Activated CD4-positive, alpha-beta T cell treated with anti-CD3 and anti-CD28 coated beads for 24 hours (primary cell): ENCODE data around the gene KCNA1.
"Not testable (repeated sequence)": the region's sequence is repeated elsewhere in the genome, so short reads cannot be mapped to it uniquely, and the experiment has no call there.

ENCODE experiments used
- DNase-seq, 2 donors: peaks; one replicate each; pipeline ENCODE4 v3.0.0-alpha.2; 2020; ENCODE audit warnings: low read depth in 2 of 2

Gene KCNA1

DNA sequence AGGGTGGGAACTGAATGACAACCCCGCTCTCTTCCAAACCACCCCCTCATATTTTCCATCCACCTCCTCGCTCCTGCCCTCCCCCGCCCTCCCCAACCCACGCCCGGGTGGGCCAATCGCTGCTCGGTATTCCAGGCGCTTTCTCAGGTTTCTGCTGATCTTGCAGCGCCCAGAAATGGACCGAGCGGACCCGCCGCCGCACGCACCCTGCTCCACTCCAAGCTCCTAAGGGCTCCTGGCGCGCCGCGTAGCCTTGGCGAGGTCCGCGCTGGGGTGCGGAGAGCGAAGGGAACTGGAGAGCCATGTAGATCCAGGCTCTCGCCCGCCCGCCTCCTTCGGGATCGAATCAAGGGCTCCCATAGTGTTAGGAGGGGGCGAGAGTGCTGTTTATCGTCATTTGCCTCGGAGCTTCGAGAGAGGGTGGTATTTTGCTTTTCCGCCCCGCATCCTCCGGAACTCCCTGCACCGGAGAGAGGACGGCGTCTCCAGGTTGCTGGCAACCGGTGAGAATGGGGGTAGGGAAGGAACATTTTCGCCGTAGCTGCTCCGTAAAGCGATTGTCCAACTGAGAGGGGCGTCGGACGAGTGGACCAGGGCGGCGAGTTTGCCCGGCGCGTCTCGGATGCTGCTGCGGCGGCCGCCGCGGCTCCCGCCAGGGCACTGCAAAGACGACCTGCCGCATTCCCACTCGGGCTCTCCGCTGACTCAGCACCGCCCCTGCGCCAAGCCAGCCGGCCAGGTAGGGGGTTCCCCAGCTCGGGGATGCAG, at the start of gene KCNA1:
Gene KCNA1, plus strand, starts transcription at position 172 of the 768 bp plus-strand sequence. CDS start 1,474 bp downstream, outside the sequence.
- DNase-seq = peak in 1 of 2 donors; percentile 1

DNA sequence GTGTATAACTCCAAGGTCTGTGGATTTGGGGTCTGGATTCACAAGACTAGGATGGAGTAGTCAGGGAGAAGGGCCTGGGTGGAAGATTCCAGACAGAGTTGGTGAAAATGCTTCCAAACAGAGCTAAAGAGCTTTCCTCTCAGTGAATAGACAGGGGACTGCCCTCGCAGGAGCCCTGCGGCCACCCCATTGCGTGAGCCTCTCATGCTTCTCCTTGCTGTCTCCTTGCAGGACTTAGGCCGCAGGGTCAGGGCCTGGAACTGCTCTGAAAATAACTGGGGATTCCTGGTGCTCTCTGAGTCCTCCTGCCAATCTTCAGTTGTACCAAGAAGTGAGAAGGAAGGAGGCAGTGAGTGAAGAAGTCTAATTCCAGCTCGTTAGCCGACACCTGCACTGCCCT, 49.0 kb upstream of the KCNA1 start:
- no peak for DNase-seq

DNA sequence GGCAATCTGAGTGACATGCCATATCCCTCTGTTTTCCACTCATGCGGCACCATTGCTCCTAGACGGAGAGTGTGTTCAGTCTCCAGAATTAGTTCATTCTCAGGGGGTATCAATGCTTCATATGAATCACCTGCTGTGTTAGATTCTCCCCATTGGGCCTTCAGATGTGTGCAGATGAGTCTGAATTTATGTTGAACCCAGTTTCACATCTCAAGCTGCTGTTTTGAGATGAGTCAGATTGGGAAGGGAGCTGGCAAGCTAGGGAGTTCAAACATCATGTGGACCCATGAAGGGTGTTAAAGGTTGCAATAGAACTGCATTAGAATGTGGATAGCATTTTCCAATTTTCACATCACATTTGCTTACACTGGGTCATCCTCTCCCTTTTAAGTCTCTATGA, 46.9 kb upstream of the KCNA1 start:
- no peak for DNase-seq

DNA sequence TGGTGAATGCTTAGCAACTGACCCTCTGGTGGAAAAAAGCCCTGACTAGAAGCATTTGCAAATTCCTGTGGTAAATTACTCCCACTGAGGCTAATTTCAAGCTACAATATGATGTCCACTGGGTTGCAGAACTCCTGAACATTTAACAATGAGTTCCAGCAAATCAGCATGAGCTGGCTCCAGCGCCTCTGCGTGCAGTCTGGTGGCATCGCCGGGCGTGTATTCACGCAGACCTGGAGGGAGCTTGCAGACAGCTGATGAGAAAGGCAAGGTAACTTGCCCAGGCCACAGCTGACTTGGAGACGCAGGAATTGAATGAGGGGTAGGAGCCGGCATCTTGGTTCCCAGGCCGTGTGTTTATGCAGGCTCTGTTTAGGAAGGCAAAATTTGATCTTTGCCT, 45.1 kb upstream of the KCNA1 start:
- DNase-seq = no peak

DNA sequence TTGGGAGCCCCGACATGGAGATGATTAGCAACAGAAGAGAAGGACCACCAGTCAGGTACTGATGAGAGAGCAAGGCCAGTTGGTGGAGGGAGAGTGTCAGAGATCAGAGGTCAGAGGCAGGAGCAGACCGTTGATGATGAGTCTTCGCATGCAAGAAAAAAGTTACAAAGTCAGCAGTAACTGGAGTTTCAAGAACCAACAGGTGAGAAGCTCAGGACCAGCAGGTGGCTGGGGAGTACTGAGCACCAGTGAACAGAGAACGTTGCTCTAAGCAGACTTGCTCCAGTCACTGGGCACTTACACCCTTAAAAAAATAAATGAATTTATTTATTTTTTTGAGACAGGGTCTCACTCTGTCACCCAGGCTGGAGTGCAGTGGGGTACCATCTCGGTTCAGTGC, 44.5 kb upstream of the KCNA1 start:
- no peak for DNase-seq

DNA sequence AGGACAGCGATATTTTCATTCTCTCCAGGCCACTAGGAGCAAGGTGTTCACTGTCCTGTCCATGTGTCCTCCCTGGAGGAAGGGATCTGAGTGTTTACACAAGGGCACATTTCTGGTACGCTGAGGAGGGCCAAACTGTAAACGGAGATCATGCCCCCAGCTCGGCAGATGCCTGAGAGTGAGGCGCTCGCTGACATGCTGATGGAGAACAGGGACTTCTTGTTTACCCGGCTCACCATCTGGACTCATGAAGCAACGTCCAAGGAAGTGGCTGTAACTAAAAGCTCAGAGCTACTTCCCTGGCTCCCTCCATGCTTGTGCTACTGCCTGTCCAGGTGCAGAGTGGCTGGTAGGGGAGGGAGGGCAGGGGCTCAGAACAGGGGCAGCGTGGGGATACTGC, 43.4 kb upstream of the KCNA1 start:
- no peak for DNase-seq

DNA sequence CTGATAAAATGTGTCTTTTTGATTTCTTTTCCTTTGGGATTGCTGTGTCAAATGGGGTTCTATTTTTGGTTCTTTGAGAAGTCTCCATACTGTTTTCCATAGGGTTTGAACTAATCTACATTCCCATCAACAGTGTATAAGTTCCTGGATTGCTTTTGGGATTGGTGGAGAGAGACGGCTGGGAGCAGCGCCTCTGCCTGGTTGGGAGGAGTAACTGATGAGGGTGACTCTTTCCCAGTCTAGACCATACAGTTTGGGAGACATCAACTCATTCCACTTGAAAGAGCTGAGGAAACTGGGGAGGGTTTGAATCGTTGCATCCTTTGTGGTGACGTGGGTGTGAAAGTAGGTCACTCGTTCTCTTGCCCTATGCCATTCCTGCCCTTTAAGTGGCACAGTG, 42.3 kb upstream of the KCNA1 start:
- no peak for DNase-seq

DNA sequence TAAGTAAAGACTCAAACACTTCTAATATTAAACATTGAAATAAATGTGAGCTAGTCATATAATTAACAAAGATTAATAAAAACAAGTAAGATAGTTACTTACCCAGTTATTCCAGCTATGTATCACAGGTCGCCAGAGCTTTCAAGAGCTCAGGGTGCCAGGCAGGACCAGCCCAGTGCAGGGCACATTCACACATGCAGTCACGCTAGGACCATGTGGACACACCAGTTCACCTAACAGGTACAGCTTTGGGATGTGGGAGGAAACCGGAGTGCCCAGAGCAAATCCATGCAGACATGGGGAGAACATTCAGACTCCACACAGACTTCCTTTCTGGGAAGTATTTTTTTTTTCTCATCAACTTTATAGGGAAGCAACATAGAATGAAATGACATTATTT, 39.3 kb upstream of the KCNA1 start:
- DNase-seq = no peak

DNA sequence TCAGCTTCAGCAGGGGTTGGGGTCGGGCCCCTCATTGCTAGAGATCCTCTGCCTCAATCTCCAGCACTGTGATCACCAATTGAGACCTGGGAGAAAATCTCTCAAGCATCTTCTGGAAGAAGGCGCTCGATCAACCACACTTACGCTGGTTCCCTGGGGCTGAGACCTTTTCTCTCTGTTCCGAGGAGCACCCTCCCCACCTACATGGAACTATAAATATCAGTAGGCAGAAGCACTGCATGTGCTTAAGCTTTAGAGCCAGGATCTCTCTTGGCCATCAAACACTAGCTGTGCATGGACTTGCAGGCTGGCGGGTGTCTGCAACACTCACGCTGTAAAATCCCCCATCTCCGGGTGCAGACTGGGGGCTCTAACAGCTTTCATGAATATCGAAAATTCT, 38.2 kb upstream of the KCNA1 start:
- no peak for DNase-seq

DNA sequence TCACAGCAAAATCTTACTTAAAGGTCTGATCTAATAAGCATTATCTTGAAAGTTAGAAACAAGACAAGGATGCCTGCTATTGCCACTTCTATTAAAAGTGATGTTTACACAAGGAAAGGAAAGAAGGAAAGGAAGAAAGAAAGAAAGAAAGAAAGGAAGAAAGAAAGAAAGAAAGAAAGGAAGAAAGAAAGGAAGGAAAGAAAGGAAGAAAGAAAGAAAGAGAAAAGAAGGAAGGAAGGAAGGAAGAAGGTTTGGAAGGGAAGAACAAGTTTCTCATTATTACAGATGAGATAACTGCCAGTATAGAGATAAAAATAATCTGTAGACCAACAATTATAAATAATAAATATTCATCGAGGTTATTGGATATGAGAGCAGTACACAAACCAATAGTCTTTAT, 35.8 kb upstream of the KCNA1 start:
- DNase-seq = no peak

DNA sequence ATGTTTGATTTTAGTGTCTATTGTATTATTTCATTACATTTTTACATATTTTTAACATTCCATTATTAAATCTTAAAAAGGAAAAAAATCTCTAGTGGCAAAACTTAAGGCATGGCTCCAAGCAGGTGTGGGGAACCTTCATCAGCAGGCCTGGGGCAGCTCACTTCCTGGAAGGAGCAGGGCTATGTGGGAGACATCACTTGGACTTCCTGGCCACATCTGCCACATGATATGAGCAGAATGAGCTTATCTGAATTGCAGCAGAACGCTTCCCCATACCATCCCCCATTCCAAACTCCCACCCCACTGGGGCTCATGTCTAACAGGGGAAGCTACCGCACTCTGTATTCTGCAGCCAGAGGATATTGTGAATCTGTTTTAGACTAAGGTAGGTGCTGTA, 35.0 kb upstream of the KCNA1 start:
- DNase-seq = no peak

DNA sequence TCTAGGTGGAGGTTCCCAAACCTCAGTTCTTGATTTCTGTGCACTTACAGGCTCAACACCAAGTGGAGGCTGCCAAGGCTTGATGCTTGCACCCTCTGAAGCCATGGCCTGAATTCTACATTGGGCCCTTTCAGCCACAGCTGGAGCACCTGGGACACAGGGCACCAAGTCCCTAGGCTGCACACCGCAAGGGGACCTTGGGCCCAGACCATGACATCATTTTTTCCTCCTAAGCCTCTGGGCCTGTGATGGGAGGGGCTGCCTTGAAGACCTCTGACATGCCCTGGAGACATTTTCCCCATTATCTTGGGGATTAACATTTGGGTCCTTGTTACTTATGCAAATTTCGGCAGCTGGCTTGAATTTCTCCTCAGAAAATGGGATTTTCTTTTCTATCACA, 30.2 kb upstream of the KCNA1 start:
- DNase-seq = not testable (repeated sequence)

DNA sequence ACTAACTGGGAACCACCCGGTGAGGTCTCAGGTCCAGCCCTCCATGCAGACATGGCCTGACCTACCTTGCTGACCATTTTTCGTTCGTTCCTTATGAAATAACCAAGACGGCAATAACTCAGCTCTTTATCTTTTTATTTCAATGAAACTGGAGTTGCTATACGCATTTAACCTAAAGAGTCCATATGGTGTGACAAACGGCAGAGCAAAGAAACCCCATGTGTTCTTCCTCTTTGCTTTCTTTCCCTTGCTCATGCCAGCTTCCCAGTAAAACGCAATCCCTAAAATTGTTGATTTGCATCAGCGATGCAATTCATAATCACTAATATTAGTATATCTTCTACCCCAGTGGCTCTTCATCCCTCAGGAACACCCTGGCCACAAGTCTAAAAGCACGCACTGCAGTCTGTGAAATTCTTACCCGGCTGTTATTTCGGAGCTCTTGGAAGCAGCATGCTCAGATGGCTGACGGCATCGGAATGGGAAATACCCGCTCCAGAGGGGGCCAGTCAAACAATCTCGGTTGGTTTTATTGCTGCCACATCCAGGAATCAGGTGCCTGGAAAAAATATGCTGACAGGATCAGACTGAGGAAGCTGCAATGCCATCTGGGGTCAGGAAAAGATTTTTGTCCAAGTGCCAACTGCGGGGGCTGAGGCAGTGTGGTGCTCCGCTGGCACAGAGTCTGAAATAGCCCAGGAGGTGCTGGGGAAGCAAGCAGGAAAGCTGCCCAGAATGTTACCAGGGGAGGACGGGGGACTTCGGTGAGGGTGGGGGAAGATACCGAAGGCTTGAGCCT, 28.2 kb upstream of the KCNA1 start:
- DNase-seq = no peak

DNA sequence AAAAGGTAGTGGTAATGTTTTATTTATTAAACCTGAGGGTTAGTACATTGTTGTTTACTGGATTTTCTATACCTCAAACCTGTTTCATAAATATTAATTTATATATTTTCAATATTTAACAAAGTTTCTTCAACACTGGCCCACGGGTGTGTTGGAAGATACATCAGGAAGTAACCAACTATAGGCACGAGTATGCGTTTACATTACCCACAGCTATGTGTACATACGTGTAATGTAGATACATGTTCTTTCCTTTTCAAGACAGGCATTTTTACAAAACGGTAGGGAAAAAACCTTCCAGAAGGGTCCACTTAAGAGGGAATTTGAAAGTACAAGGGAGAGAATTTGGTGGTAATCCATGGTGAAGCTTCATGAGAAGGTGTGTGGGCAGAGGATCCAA, 17.8 kb upstream of the KCNA1 start:
- no peak for DNase-seq

DNA sequence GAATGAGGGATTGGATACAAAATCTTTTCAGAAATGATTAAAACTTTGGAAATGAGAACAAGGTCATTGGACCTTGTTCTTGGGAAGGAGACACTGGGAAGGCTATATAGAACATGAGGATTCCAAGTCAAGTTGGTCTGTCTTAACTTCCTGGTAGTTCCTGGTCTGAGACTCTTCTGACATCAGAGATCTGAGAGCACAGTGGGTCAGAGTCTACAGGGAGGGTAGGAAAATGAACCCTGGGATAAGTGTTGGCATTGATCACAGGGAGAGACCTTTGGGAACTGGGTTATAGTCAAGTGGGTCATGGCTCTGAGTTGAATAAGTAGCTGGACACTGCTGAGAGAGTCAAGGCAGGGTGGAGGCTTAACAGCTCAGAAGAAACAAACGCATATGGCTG, 17.3 kb upstream of the KCNA1 start:
- no peak for DNase-seq

DNA sequence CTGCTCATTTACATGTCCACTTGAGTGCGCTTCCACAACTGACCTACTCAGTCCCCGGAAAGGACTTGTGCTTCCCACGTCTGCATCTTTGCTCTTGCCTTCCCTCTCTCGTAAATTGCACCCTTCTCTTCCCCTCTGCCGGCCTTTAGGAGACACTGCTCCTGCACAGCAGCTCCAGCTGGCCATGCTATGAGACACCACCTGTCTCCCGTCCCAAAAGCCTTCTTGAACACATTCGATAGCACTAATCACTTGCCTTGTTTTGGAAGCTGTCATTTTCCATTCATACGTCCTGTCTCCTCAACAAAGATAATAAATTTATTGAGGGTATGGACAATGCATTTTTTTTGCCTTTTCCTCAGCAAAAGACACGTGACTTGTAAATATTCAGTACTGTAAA, 15.7 kb upstream of the KCNA1 start:
- DNase-seq = no peak

DNA sequence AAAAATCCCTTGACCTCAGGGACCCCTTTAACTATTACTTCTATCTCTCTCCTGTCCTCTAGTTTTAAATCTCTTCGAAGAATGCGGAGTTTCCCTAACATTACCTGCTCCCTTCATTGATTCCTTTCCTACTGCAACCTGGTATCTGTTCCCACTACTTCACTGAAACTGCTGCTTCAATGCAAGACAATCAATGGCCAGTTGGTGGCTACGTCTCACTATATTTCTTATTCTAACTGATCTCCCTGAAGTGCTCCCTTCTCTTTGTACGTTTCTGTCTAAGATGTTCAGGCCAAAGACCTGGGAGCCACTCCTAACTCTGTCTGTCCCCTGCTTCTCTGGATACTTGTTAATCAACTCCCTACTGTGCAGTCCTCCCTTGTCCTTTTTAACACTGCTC, 10.3 kb upstream of the KCNA1 start:
- DNase-seq = no peak

DNA sequence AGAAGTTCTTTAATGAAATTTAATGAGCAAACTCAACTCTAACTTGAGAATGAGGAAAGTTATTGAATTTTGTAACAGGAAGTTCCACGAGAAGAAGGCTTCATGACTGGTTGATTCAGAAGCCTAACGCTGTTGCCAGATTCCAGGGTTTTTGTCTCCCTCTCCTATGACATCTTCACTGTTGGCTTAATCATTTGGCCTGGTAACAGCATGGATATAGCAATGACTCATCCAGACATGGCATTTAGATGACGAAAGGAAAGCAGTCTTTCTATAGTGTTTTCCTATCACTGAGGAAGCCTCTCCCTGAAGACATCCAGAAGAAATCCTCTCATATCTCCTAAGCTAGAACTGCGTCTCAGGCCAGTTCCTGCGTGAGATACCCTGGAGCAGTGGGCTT, 9.4 kb upstream of the KCNA1 start:
- no peak for DNase-seq

DNA sequence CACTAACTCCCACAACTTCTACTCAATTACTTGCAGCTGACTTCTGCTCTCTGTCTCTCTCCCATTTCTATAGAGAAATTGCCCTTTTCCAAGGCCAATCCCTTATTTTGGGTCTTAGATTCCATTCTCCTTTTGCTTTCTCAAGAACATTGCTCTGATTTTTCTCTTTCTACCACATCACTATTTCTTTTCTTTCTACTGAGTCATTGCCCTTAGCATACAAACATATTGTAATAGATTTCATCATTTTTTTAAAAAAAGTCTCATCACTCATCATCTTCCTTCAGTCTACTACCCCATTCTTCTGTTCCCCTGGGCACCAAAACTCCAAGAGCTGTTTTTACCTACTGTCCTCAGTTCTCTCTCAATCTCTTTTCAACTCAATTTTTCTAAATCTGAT, 4.4 kb upstream of the KCNA1 start:
- DNase-seq = no peak

DNA sequence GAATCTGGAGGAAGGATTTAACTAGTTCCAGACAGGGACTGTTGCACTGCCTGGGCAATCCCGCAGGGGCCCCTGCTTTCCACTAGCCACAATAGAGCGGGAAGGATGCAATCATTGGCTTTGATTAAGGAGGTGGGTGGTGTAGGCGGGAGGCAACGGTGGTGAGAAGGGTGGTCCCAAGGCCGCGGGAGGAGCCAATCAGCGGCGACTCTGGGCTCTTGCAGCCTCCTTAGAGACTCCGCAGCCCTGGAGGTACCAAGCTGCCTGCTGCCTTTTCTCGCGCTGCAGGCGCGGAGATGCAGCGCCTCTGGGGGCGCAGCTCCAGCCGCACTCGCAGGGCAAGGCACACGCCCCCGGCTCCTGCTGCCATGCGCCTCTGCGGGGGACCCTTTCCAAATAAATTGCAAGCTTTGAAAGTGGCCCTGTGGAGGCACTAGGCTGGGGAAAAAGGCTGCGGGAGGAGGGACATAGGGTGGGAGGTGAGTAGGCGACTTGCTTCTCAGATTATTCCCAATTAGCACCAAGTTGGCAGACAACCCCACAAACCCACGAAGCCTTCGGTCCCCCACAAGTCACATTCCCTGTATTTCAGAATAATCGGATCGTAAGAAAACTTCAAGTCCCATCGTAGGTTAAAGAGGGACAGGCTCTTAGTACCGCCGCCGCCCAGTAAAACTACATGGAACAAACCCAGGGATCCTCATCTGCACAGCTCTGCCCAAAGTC, 858 bp upstream of the KCNA1 start:
- peak in 1 of 2 donors; percentile 0 for DNase-seq

DNA sequence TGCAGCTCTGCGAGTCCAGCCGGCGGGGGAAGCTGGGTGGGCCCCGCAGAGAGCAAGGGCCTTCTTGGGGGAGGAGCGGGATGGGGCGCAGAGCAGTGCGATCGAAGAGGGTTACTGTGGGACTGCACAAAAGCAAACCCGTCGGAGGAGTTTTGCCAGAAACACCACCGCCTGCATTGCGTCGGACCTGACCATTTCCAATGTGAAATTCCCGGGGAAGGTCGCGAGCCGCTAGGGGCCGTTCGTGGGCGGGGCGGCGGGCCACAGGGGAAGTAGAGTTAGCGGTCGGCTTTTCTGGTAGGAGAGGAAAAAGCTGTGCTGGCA, 333 bp upstream of the KCNA1 start:
- peak in 1 of 2 donors; percentile 0 for DNase-seq

DNA sequence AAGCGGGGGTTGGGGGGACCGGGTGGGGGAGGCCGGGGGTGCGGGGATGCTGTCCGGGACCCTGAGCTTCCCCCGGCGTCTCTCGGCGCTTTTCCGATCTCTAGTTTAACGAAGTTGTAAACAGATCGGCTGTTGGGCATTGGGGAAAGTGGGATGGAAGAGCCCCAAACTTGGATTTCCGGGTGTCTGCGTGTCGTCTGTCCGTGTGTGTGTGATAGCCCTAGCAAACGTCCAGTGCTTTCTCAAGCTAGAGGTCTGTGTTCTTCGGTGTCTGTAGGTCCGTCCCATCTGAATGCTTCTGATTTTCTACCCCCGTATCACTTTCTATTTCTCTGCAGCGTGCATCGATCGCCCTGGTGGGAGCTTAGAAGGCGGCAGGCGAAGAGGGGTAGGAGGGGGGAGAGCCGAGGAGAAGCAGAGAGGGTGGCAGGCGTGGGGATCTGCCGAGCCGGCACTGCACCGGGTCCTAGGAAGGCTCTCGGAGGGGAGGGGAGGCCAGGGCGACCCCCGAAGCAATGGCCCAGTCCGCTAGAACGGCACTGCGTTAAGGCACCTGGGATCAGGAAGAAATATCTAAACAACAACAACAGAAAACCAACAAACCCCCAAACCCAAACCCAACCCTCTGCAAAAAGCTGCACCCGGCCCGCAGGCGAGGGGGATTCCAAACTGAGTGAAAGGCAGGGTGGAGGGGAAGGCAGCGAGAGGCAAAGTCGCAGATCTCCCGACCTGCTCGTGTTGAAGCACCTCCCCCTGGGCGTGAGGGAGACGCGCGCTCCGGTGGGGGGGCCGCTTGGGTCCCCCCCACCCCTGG, 1.0 kb downstream of the KCNA1 start:
- no peak for DNase-seq
